Astrocyte (in vitro differentiated cells and primary cell): ENCODE data around the gene SYT17.

Source experiments
- CTCF ChIP-seq: IDR thresholded peaks from 2 replicates; pipeline ENCODE4 v1.5.1; 2011; ENCODE audit warnings: low read depth, mild to moderate bottlenecking, inconsistent platforms, low read length, moderate library complexity; ENCODE audit not compliant: insufficient read depth
- EZH2 ChIP-seq: IDR thresholded peaks from 2 replicates; pipeline ENCODE4 v1.6.1; 2012; ENCODE audit warnings: mild to moderate bottlenecking, low read length, inconsistent platforms; ENCODE audit not compliant: insufficient read depth

DNA sequence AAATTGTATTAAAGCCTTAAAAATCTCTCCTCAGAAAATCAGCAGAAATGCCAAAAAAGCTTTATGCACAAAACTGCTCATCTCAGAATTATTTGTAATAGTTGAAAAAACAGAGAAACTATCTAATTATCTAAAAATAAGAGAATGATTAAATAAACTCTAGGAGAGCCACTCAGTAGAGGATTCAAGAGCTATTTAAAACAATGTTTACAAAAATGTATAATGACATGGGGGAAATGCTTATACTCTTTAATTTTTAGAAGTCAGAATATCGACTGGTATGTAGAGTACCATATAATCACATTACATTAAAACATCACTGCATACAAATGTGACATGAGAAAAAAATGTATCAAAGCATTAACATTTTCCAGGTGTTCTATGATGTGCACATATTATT, 129.4 kb downstream of the SYT17 start:
- TF ChIP-seq EZH2 = no peak
- TF ChIP-seq CTCF = no peak
